Vagina (tissue), 2 donors: ENCODE measurements around the gene NPR2. TPM values are rescaled to one million over a fixed set of nuclear protein-coding genes. Genes with fewer than 3 reads are reported as not detected.

Source experiments
- DNase-seq, 2 donors: peaks; one replicate each; pipeline ENCODE4 v3.0.0-alpha.2; 2017; ENCODE audit errors: extremely low spot score in 2 of 2
- H3K27ac ChIP-seq: fragments of 200-600 bp; sonication (generic); one replicate; pipeline ENCODE4 v1.5.1; 2019
- H3K27me3 ChIP-seq: fragments of 200-600 bp; sonication (generic); one replicate; pipeline ENCODE4 v1.5.1; 2019
- H3K36me3 ChIP-seq, 2 donors: fragments of 200-600 bp; sonication (generic); one replicate each; pipeline ENCODE4 v1.5.1; 2017 to 2019
- H3K4me1 ChIP-seq: fragments of 200-600 bp; sonication (generic); one replicate; pipeline ENCODE4 v1.5.1; 2019
- H3K4me3 ChIP-seq, 2 donors: fragments of 200-600 bp; sonication (generic); 1 replicate in 1 of 2; 2 replicates in 1 of 2; pipeline ENCODE4 v1.5.1; 2016 to 2019
- H3K9me3 ChIP-seq: fragments of 200-600 bp; sonication (generic); one replicate; pipeline ENCODE4 v1.5.1; 2019
- CTCF ChIP-seq, 3 experiments: fragments of 450-650 bp in 2 of 3; fragments of 200-600 bp in 1 of 3; sonication (generic) in 1 of 3; IDR thresholded peaks; one replicate each; pipeline ENCODE4 v1.5.1; 2017 to 2019; ENCODE audit warnings: antibody characterized with exemption in 3 of 3, mild to moderate bottlenecking in 2 of 3, moderate library complexity in 2 of 3
- POLR2A ChIP-seq, 2 donors: fragments of 450-650 bp; IDR thresholded peaks; one replicate each; pipeline ENCODE4 v1.6.1; 2017; ENCODE audit warnings: antibody characterized with exemption in 2 of 2, mild to moderate bottlenecking in 2 of 2, moderate library complexity in 2 of 2
- POLR2AphosphoS5 ChIP-seq, 2 donors: sonication (generic); formaldehyde crosslinking; IDR thresholded peaks; one replicate each; pipeline ENCODE4 v1.9.0; 2017; ENCODE audit warnings: antibody characterized with exemption in 2 of 2, mild to moderate bottlenecking in 2 of 2, low read depth in 1 of 2; ENCODE audit not compliant: insufficient read depth in 1 of 2
- intact Hi-C: fragments of 100-400 bp; cut with DNase I; formaldehyde crosslinking; loops from one replicate; pipeline ENCODE4 v1.15.1; 2023
- small RNA-seq: library from RNA; depleted of rRNA; stranded (forward); fragments of <200 nt; gene quantifications from one replicate; pipeline ENCODE3, GENCODE V24; 2016
- total RNA-seq: library from RNA; depleted of rRNA; stranded (reverse); fragments of >200 nt; gene quantifications from one replicate; pipeline ENCODE4 v1.2.3, GENCODE V29; 2016

The NPR2 gene
- total RNA-seq, 1 donor from 2014 or later: 17.2 TPM

GRCh38 chr9:35856206-35856605 is 64.8 kb downstream of the NPR2 start:
- intact Hi-C loops: no loop called here
- no peak overlapping the region for H3K27ac ChIP-seq
- H3K36me3 ChIP-seq: no peaks in the 10 kb centered on the region
- DNase-seq: no peak
- TF ChIP-seq POLR2AphosphoS5 (IDR thresholded peaks at IDR 0.05; ENCODE audit: insufficient read depth in 1 of 2, low read depth in 1 of 2) (no peak), POLR2A (IDR thresholded peaks at IDR 0.05) (no peak), CTCF (IDR thresholded peaks at IDR 0.05) (no peak)
- H3K4me1 ChIP-seq: peaks cover 13% of the 10 kb centered on the region
- no peaks in the 10 kb centered on the region for H3K9me3 ChIP-seq
- no peak overlapping the region for H3K4me3 ChIP-seq
- no peaks in the 10 kb centered on the region for H3K27me3 ChIP-seq

DNA sequence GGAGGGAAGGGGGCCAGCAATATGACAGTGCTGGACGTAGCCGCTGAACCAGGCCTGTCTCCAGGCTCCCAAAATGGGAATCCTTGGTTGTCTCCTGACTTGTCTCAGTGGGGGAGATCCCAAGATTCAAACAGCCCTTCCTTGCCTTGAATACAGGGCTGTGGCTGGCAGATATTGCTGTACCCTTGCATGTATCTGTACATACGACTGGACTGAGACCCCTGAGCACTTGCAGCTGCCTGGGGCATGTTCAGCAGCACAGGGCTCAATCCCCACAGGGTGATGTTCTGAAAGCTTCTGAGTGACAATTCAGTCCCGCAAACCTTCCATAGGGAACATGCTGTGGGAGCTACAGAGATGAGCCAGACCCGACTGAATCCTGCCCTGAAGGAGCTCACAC is 65.5 kb downstream of the NPR2 start:
- Histone ChIP-seq H3K36me3 (no peaks in the 10 kb centered on the region), H3K27ac (no peak overlapping the region), H3K4me3 (no peak overlapping the region), H3K4me1 (peaks cover 13% of the 10 kb centered on the region), H3K27me3 (no peaks in the 10 kb centered on the region), H3K9me3 (no peaks in the 10 kb centered on the region)
- DNase-seq: peak in 1 of 2 donors; percentile 79
- intact Hi-C loops: no loop called here
- TF ChIP-seq POLR2A (IDR thresholded peaks at IDR 0.05) (no peak), CTCF (IDR thresholded peaks at IDR 0.05) (no peak), POLR2AphosphoS5 (IDR thresholded peaks at IDR 0.05; ENCODE audit: insufficient read depth in 1 of 2, low read depth in 1 of 2) (no peak)

GRCh38 chr9:35858458-35858857 is 67.1 kb downstream of the NPR2 start:
- no peak overlapping the region for H3K4me3 ChIP-seq
- no peaks in the 10 kb centered on the region for H3K27me3 ChIP-seq
- no peaks in the 10 kb centered on the region for H3K36me3 ChIP-seq
- no peaks in the 10 kb centered on the region for H3K9me3 ChIP-seq
- H3K27ac ChIP-seq: no peak overlapping the region
- peaks cover 13% of the 10 kb centered on the region for H3K4me1 ChIP-seq
- TF ChIP-seq POLR2AphosphoS5 (IDR thresholded peaks at IDR 0.05; ENCODE audit: insufficient read depth in 1 of 2, low read depth in 1 of 2): no peak
- TF ChIP-seq POLR2A (IDR thresholded peaks at IDR 0.05): no peak
- TF ChIP-seq CTCF (IDR thresholded peaks at IDR 0.05): no peak
- intact Hi-C loops: no loop called here
- peak in 1 of 2 donors; percentile 76 for DNase-seq

Small RNA genes lying within 50 kb of the gene (small RNA-seq; reads per million reads assigned to genes)
- gene HINT2: not detected

Other genes with a start within 250 kb of the NPR2 start
- gene TESK1, start 186.3 kb upstream of the NPR2 start, total RNA-seq: 29.7 TPM
- 5.6 TPM for gene CD72, start 173.2 kb upstream of the NPR2 start, total RNA-seq
- gene SIT1, start 140.7 kb upstream of the NPR2 start, total RNA-seq: 2.5 TPM
- gene RMRP, start 133.6 kb upstream of the NPR2 start, total RNA-seq: 8,462 TPM
- 17.2 TPM for gene CCDC107, start 133.3 kb upstream of the NPR2 start, total RNA-seq
- gene ARHGEF39, start 126.4 kb upstream of the NPR2 start, total RNA-seq: 1.2 TPM
- 0.98 TPM for gene CA9, start 117.7 kb upstream of the NPR2 start, total RNA-seq
- gene TPM2, start 101.7 kb upstream of the NPR2 start, total RNA-seq: 460 TPM
- gene TLN1, start 59.4 kb upstream of the NPR2 start, total RNA-seq: 268 TPM
- 35.1 TPM for gene CREB3, start 58.9 kb upstream of the NPR2 start, total RNA-seq
- 77.3 TPM for gene GBA2, start 42.4 kb upstream of the NPR2 start, total RNA-seq
- gene RGP1, start 42.3 kb upstream of the NPR2 start, total RNA-seq: 16.2 TPM
- gene MSMP, start 37.3 kb upstream of the NPR2 start, total RNA-seq: not detected
- gene SPAG8, start 20.7 kb downstream of the NPR2 start, total RNA-seq: not detected
- 24.1 TPM for gene HINT2, start 23.5 kb downstream of the NPR2 start, total RNA-seq
- gene FAM221B, start 37.1 kb downstream of the NPR2 start, total RNA-seq: not detected
- gene TMEM8B, start 37.6 kb downstream of the NPR2 start, total RNA-seq: 11.3 TPM
- not detected for gene OR13J1, start 78.8 kb downstream of the NPR2 start, total RNA-seq
- 5.4 TPM for gene HRCT1, start 114.6 kb downstream of the NPR2 start, total RNA-seq
- 0.49 TPM for gene SPAAR, start 117.9 kb downstream of the NPR2 start, total RNA-seq
- gene OR2S2, start 166.6 kb downstream of the NPR2 start, total RNA-seq: not detected
- 15.5 TPM for gene RECK, start 245.3 kb downstream of the NPR2 start, total RNA-seq